Kidney (tissue), 14 donors: ENCODE measurements around the gene ITGA4. TPM values are rescaled to one million over a fixed set of nuclear protein-coding genes. Genes with fewer than 3 reads are reported as not detected.

Source experiments
- DNase-seq, 5 donors: peaks; one replicate each; pipeline ENCODE4 v3.0.0-alpha.2; 2013 to 2020
- FAIRE-seq: peaks from 2 replicates; lab custom pipeline; 2012; peaks lifted over from hg19 to GRCh38; lab: Jason Lieb, UNC
- H3K27ac ChIP-seq, 2 donors: one replicate each; pipeline ENCODE4 v1.7.0; 2013; ENCODE audit warnings: low read depth in 2 of 2, low read length in 2 of 2, inconsistent platforms in 1 of 2
- H3K27me3 ChIP-seq: one replicate; pipeline ENCODE4 v1.7.1; 2013; ENCODE audit warnings: low read length, inconsistent platforms; ENCODE audit not compliant: control insufficient read depth, insufficient read depth
- H3K36me3 ChIP-seq, 3 donors: one replicate each; pipeline versions ENCODE4 v1.7.0 to v1.7.1; 2013; ENCODE audit warnings: low read length in 3 of 3, control low read depth in 1 of 3, inconsistent platforms in 1 of 3; ENCODE audit not compliant: insufficient read depth in 3 of 3, control insufficient read depth in 2 of 3
- H3K4me1 ChIP-seq, 3 donors: one replicate each; pipeline versions ENCODE4 v1.7.0 to v1.7.1; 2013; ENCODE audit warnings: low read length in 3 of 3, inconsistent platforms in 1 of 3, low read depth in 1 of 3; ENCODE audit not compliant: control insufficient read depth in 2 of 3, insufficient read depth in 2 of 3
- H3K4me3 ChIP-seq, 3 donors: one replicate each; pipeline versions ENCODE4 v1.7.0 to v1.8.1; 2013; ENCODE audit warnings: low read length in 3 of 3, control low read depth in 1 of 3, inconsistent platforms in 1 of 3
- H3K9ac ChIP-seq, 3 donors: one replicate each; pipeline versions ENCODE4 v1.7.0 to v1.7.1; 2013; ENCODE audit warnings: low read length in 3 of 3, control low read depth in 1 of 3, inconsistent platforms in 1 of 3
- H3K9me3 ChIP-seq, 3 donors: one replicate each; pipeline versions ENCODE4 v1.7.0 to v1.7.1; 2013; ENCODE audit warnings: low read length in 3 of 3, control low read depth in 1 of 3, inconsistent platforms in 1 of 3; ENCODE audit not compliant: control insufficient read depth in 2 of 3, insufficient read depth in 1 of 3
- intact Hi-C: fragments of 100-400 bp; cut with DNase I; formaldehyde crosslinking; loops from one replicate; pipeline ENCODE4 v1.11.1; 2022
- polyA plus RNA-seq: library from polyadenylated mRNA; stranded (reverse); fragments of 350-450 nt; fragmentation: Illumina TruSeq; extraction: RNeasy Lipid Tissue Mini Kit (QIAGEN cat#74804); gene quantifications from one replicate; pipeline ENCODE4 v1.2.3, GENCODE V29; 2014; ENCODE audit warnings: low read depth, low replicate concordance; ENCODE audit not compliant: insufficient read depth
- total RNA-seq: library from RNA; stranded (reverse); fragmentation: NEBNext Ultra II Directional; extraction: Animal tissue kit (Norgen Biotek cat#: 25700); gene quantifications from one replicate; pipeline ENCODE4 v1.2.1, GENCODE V29; 2021
- TF ChIP-seq, protein P1 (sequence below): IDR thresholded peaks from 3 replicates; pipeline ENCODE4 v1.5.1; 2012; ENCODE audit warnings: mild to moderate bottlenecking, moderate library complexity, borderline replicate concordance; ENCODE audit not compliant: insufficient read depth; ENCODE audit errors: extremely low read depth
- donor health status: control.
- donor health status: control.
- donor health status: control.
- donor health status: control.
- donor health status: control.
- donor health status: DM: yes; HTN: yes; CAD: no.
- donor health status: Normal renal cell carcinoma (clear cell type).

ITGA4 gene
- total and polyA plus RNA-seq, 2 donors from 2014 or later: 0.39 to 23.5 TPM

DNA sequence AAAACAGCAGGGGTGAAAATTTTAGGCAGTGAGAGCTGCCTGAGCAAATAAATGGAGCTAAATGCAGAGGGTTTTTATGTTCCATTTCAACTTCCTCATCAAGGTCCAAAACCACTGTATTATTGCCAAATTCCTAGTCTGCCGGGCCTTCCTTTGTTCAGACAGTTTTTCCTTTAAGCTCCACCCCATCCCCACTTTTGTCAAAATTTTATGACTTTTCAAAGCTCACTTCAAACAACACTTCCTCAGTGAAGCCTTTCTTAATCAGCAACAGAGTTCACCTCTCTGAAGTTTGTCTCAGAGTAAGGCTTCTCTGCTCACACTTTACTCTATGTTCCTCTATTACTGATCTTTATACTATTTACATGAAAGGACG is 118.5 kb downstream of the ITGA4 start:
- FAIRE-seq: no peak
- Histone ChIP-seq H3K27ac (peak overlapping the region in 1 of 2 donors; percentile 28), H3K27me3 (no peaks in the 10 kb centered on the region), H3K4me3 (no peak overlapping the region), H3K4me1 (peaks cover 0 to 8% (median 6%) of the 10 kb centered on the region in 3 donors), H3K9me3 (no peaks in the 10 kb centered on the region), H3K36me3 (no peaks in the 10 kb centered on the region), H3K9ac (no peak overlapping the region)
- DNase-seq: no peak
- TF ChIP-seq, protein P1, sequence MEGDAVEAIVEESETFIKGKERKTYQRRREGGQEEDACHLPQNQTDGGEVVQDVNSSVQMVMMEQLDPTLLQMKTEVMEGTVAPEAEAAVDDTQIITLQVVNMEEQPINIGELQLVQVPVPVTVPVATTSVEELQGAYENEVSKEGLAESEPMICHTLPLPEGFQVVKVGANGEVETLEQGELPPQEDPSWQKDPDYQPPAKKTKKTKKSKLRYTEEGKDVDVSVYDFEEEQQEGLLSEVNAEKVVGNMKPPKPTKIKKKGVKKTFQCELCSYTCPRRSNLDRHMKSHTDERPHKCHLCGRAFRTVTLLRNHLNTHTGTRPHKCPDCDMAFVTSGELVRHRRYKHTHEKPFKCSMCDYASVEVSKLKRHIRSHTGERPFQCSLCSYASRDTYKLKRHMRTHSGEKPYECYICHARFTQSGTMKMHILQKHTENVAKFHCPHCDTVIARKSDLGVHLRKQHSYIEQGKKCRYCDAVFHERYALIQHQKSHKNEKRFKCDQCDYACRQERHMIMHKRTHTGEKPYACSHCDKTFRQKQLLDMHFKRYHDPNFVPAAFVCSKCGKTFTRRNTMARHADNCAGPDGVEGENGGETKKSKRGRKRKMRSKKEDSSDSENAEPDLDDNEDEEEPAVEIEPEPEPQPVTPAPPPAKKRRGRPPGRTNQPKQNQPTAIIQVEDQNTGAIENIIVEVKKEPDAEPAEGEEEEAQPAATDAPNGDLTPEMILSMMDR: no peak
- intact Hi-C loops: no loop called here

DNA sequence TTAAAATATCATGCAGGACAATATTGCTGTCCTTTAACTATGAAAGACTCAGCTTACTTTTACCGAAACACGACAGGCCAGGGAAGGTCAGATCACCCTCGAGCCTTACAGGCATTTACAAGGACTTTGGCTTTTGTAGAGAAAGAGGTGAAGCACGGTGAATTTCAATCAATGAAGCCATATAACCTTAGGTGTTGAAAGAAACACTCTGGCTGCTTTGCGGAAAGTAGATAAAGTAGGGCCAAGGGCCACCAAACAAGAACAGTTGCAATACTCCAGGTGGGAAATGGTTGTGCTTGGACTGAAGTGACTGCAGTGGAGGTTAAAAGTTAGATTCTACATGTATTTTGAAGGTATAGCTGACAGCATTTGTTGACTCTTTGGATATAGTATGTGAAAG is 119.2 kb downstream of the ITGA4 start:
- TF ChIP-seq, protein P1: no peak
- H3K27ac ChIP-seq: no peak overlapping the region
- DNase-seq: no peak
- intact Hi-C loops: no loop called here
- H3K36me3 ChIP-seq: no peaks in the 10 kb centered on the region
- no peaks in the 10 kb centered on the region for H3K9me3 ChIP-seq
- H3K27me3 ChIP-seq: no peaks in the 10 kb centered on the region
- H3K4me3 ChIP-seq: no peak overlapping the region
- FAIRE-seq: no peak
- peaks cover 0 to 8% (median 6%) of the 10 kb centered on the region in 3 donors for H3K4me1 ChIP-seq
- H3K9ac ChIP-seq: no peak overlapping the region

DNA sequence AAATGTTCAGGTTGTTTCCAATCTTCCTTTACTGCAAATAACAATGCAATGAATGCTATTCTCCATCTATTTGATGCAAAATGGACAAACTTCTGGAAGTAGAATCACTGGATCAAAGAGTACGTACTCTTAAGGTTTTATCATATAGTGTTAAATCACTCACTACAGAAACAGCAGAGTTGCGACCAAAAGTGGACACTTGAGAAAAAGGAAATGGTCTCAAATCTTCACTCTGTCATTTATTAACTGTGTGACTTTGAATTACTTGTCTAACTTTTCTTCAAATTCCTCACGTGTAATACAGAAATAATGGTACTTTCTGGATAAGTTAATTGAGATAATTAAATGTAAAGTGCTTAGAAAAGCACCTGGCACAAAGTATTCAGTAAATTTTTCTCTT is 121.6 kb downstream of the ITGA4 start:
- Histone ChIP-seq H3K4me1 (peaks cover 0 to 8% (median 6%) of the 10 kb centered on the region in 3 donors), H3K9me3 (no peaks in the 10 kb centered on the region), H3K36me3 (no peaks in the 10 kb centered on the region), H3K9ac (no peak overlapping the region), H3K27ac (no peak overlapping the region), H3K27me3 (no peaks in the 10 kb centered on the region), H3K4me3 (no peak overlapping the region)
- DNase-seq (no peak), FAIRE-seq (no peak)
- intact Hi-C loops: no loop called here
- TF ChIP-seq, protein P1: no peak

DNA sequence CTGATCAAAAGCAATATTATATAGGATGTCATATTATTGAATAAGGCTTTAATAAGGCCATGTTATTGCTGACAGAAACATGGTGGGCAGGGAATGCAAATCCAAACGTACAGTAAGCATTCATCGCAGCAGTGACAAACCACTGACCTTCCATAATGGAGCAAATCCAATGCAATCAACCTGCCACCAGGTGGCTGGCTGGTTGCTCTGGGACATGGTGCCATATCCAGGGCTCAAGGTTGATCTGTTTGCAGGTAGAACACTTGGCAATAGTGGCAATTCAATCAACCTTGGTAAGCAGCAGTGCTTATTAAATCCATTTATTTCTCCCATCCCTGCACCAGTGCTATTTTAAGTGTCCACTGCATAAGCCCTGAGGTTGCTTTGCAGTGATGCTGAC is 124.3 kb downstream of the ITGA4 start:
- Histone ChIP-seq H3K4me3 (no peak overlapping the region), H3K4me1 (peaks cover 0 to 3% (median 0%) of the 10 kb centered on the region in 3 donors), H3K36me3 (no peaks in the 10 kb centered on the region), H3K27ac (no peak overlapping the region), H3K27me3 (no peaks in the 10 kb centered on the region), H3K9ac (no peak overlapping the region), H3K9me3 (no peaks in the 10 kb centered on the region)
- TF ChIP-seq, protein P1: no peak
- intact Hi-C loops: no loop called here
- no peak for DNase-seq
- no peak for FAIRE-seq
